22Rv1 (cell line): ENCODE data around the gene LAMB1.
A peak's percentile ranks its signal among the peaks of the same experiment; 100 is the strongest.

ENCODE experiments used
- H3K27ac ChIP-seq: fragments of 450-650 bp; 2 replicates; pipeline ENCODE4 v1.5.1; 2017
- CTCF ChIP-seq: fragments of 450-650 bp; IDR thresholded peaks from 2 replicates; pipeline ENCODE4 v1.5.1; 2017; ENCODE audit warnings: mild to moderate bottlenecking
- ZFX ChIP-seq: fragments of 450-650 bp; IDR thresholded peaks from 2 replicates; pipeline ENCODE4 v1.6.1; 2017; ENCODE audit warnings: antibody characterized with exemption, borderline replicate concordance

Gene LAMB1

GRCh38 chr7:108029034-108029433 is 26.1 kb upstream of the LAMB1 start:
- peak overlapping the region; percentile 64 for H3K27ac ChIP-seq
- TF ChIP-seq CTCF (no peak), ZFX (no peak)

GRCh38 chr7:108028111-108028510 is 25.1 kb upstream of the LAMB1 start:
- TF ChIP-seq CTCF (no peak), ZFX (no peak)
- H3K27ac ChIP-seq = peak overlapping the region; percentile 64

GRCh38 chr7:108027239-108027638 is 24.3 kb upstream of the LAMB1 start:
- TF ChIP-seq CTCF = no peak

GRCh38 chr7:108026647-108027046 is 23.7 kb upstream of the LAMB1 start:
- TF ChIP-seq ZFX = no peak
- no peak for TF ChIP-seq CTCF
- no peak overlapping the region for H3K27ac ChIP-seq

More at GRCh38 chr7:108027239-108027638, 24.3 kb upstream of the LAMB1 start:
- H3K27ac ChIP-seq = no peak overlapping the region; the same call in 1 of the 2 replicates

GRCh38 chr7:108026116-108026515 is 23.2 kb upstream of the LAMB1 start:
- no peak for TF ChIP-seq ZFX
- TF ChIP-seq CTCF = no peak
- no peak overlapping the region for H3K27ac ChIP-seq

- H3K27ac ChIP-seq = no peak overlapping the region
- TF ChIP-seq CTCF = no peak
- TF ChIP-seq ZFX = no peak
Measured at GRCh38 chr7:108024538-108024937, 21.6 kb upstream of the LAMB1 start.

GRCh38 chr7:108020585-108020984 is 17.6 kb upstream of the LAMB1 start:
- TF ChIP-seq ZFX (no peak), CTCF (no peak)
- H3K27ac ChIP-seq = no peak overlapping the region
